H9 (cell line): Measurements from ENCODE around the gene TRIM32. TPM values are rescaled to one million over a fixed set of nuclear protein-coding genes. Genes with fewer than 3 reads are reported as not detected.

Source experiments
- DNase-seq: peaks from one replicate; pipeline ENCODE4 v3.0.0-alpha.2; 2017
- H2AFZ ChIP-seq: one replicate; pipeline ENCODE4 v1.6.1; 2013; ENCODE audit warnings: mild to moderate bottlenecking, low read length, control low read depth, moderate library complexity
- H2AK5ac ChIP-seq: 2 replicates; pipeline ENCODE4 v1.6.1; 2013; ENCODE audit warnings: low read length, control low read depth, mixed read lengths; ENCODE audit not compliant: insufficient read length
- H2BK120ac ChIP-seq: one replicate; pipeline ENCODE4 v1.6.1; 2013; ENCODE audit warnings: low read depth, mild to moderate bottlenecking, low read length, control low read depth, inconsistent platforms; ENCODE audit not compliant: poor library complexity, severe bottlenecking
- H2BK12ac ChIP-seq: 2 replicates; pipeline ENCODE4 v1.6.1; 2013; ENCODE audit warnings: low read length, control low read depth, mixed read lengths, low read depth; ENCODE audit not compliant: insufficient read length
- H2BK15ac ChIP-seq: 2 replicates; pipeline ENCODE4 v1.6.1; 2013; ENCODE audit warnings: low read depth, low read length, control low read depth
- H2BK20ac ChIP-seq: one replicate; pipeline ENCODE4 v1.6.1; 2013; ENCODE audit warnings: low read depth, mild to moderate bottlenecking, low read length, control low read depth, inconsistent platforms; ENCODE audit not compliant: poor library complexity, severe bottlenecking
- H2BK5ac ChIP-seq: 2 replicates; pipeline ENCODE4 v1.6.1; 2013; ENCODE audit warnings: low read length, control low read depth, mixed read lengths; ENCODE audit not compliant: insufficient read length
- H3K14ac ChIP-seq: 2 replicates; pipeline ENCODE4 v1.6.1; 2013; ENCODE audit warnings: low read length, control low read depth; ENCODE audit not compliant: insufficient read depth
- H3K18ac ChIP-seq: 2 replicates; pipeline ENCODE4 v1.6.1; 2013; ENCODE audit warnings: low read depth, mild to moderate bottlenecking, mixed read lengths, low read length, control low read depth; ENCODE audit not compliant: insufficient read length
- H3K23ac ChIP-seq: 2 replicates; pipeline ENCODE4 v1.6.1; 2013; ENCODE audit warnings: low read length, control low read depth, mixed read lengths, low read depth; ENCODE audit not compliant: insufficient read length
- H3K23me2 ChIP-seq: 2 replicates; pipeline ENCODE4 v1.6.1; 2013; ENCODE audit warnings: low read depth, mild to moderate bottlenecking, mixed read lengths, low read length, control low read depth; ENCODE audit not compliant: insufficient read length, poor library complexity, severe bottlenecking
- H3K27ac ChIP-seq: 2 replicates; pipeline ENCODE4 v1.5.1; 2013; ENCODE audit warnings: low read length, control low read depth, mixed read lengths, low read depth; ENCODE audit not compliant: insufficient read length
- H3K27me3 ChIP-seq: 2 replicates; pipeline ENCODE4 v1.6.1; 2013; ENCODE audit warnings: low read length, control low read depth, inconsistent platforms; ENCODE audit not compliant: insufficient read depth
- H3K4ac ChIP-seq: 2 replicates; pipeline ENCODE4 v1.6.1; 2013; ENCODE audit warnings: low read depth, mild to moderate bottlenecking, control low read depth, inconsistent platforms, low read length, moderate library complexity
- H3K4me1 ChIP-seq: 2 replicates; pipeline ENCODE4 v1.6.1; 2013; ENCODE audit warnings: low read length, control low read depth, inconsistent platforms; ENCODE audit not compliant: insufficient read depth
- H3K4me2 ChIP-seq: 2 replicates; pipeline ENCODE4 v1.6.1; 2013; ENCODE audit warnings: low read length, control low read depth, mixed read lengths; ENCODE audit not compliant: insufficient read length, insufficient read depth
- H3K56ac ChIP-seq: 2 replicates; pipeline ENCODE4 v1.6.1; 2013; ENCODE audit warnings: low read depth, mild to moderate bottlenecking, mixed read lengths, low read length, control low read depth; ENCODE audit not compliant: insufficient read length
- H3K79me1 ChIP-seq: 2 replicates; pipeline ENCODE4 v1.6.1; 2013; ENCODE audit warnings: low read depth, mild to moderate bottlenecking, moderate library complexity, low read length, control low read depth, inconsistent platforms; ENCODE audit not compliant: insufficient read depth, poor library complexity, severe bottlenecking
- H3K79me2 ChIP-seq: 2 replicates; pipeline ENCODE4 v1.6.1; 2013; ENCODE audit warnings: low read length, control low read depth, inconsistent platforms; ENCODE audit not compliant: insufficient read depth
- H3K9ac ChIP-seq: 2 replicates; pipeline ENCODE4 v1.6.1; 2013; ENCODE audit warnings: low read length, control low read depth, mixed read lengths; ENCODE audit not compliant: insufficient read length; ENCODE audit errors: extremely low read depth
- H3K9me3 ChIP-seq: one replicate; pipeline ENCODE4 v1.6.1; 2013; ENCODE audit warnings: low read depth, low read length, inconsistent platforms; ENCODE audit not compliant: control insufficient read depth
- H3T11ph ChIP-seq: one replicate; pipeline ENCODE4 v1.6.1; 2013; ENCODE audit warnings: mild to moderate bottlenecking, low read length, control low read depth, inconsistent platforms
- H4K20me1 ChIP-seq: one replicate; pipeline ENCODE4 v1.6.1; 2013; ENCODE audit not compliant: control insufficient read depth, insufficient read length, insufficient read depth
- H4K5ac ChIP-seq: 2 replicates; pipeline ENCODE4 v1.6.1; 2013; ENCODE audit warnings: low read depth, mild to moderate bottlenecking, mixed read lengths, low read length, control low read depth; ENCODE audit not compliant: insufficient read length
- H4K8ac ChIP-seq: replicated peaks from 2 replicates; pipeline ENCODE4 v1.6.1; 2013; ENCODE audit warnings: low read length, control low read depth, mixed read lengths, low read depth; ENCODE audit not compliant: insufficient read length
- H4K91ac ChIP-seq: 2 replicates; pipeline ENCODE4 v1.6.1; 2013; ENCODE audit warnings: low read depth, mild to moderate bottlenecking, moderate library complexity, mixed read lengths, low read length, control low read depth; ENCODE audit not compliant: insufficient read length
- H3K27ac Mint-ChIP-seq, 3 experiments: 2 replicates in 2 of 3; 3 replicates in 1 of 3; pipeline ENCODE4 v1.8.0; 2020 to 2021; ENCODE audit warnings: mixed read lengths in 3 of 3, mild to moderate bottlenecking in 1 of 3, moderate library complexity in 1 of 3
- H3K27me3 Mint-ChIP-seq: 2 replicates; pipeline ENCODE4 v1.8.0; 2021; ENCODE audit warnings: low read depth, mild to moderate bottlenecking, moderate library complexity, mixed read lengths
- H3K36me3 Mint-ChIP-seq, 3 experiments: 2 replicates in 2 of 3; 3 replicates in 1 of 3; pipeline ENCODE4 v1.8.0; 2020 to 2021; ENCODE audit warnings: low read depth in 3 of 3, mixed read lengths in 3 of 3; ENCODE audit not compliant: insufficient read depth in 1 of 3
- H3K4me1 Mint-ChIP-seq, 2 experiments: 2 replicates each; pipeline ENCODE4 v1.8.0; 2020; ENCODE audit warnings: mixed read lengths in 2 of 2
- H3K4me3 Mint-ChIP-seq, 2 experiments: 2 replicates in 1 of 2; 3 replicates in 1 of 2; pipeline ENCODE4 v1.8.0; 2020 to 2021; ENCODE audit warnings: mild to moderate bottlenecking in 2 of 2, mixed read lengths in 2 of 2, moderate library complexity in 1 of 2
- H3K9me3 Mint-ChIP-seq, 2 experiments: 2 replicates in 1 of 2; 3 replicates in 1 of 2; pipeline ENCODE4 v1.8.0; 2020; ENCODE audit warnings: mild to moderate bottlenecking in 2 of 2, mixed read lengths in 2 of 2, moderate library complexity in 1 of 2
- whole genome bisulfite sequencing: extraction: QIAGEN DNeasy Blood & Tissue Kit; methylation state at CpG from one replicate; pipeline ENCODE4 v1.1.7; 2013; ENCODE audit warnings: missing lambda C conversion rate, low lambda C conversion rate, mixed read lengths; ENCODE audit not compliant: insufficient read length; ENCODE audit errors: extremely low coverage; 5-methylcytosine and 5-hydroxymethylcytosine counted together
- total RNA-seq: library from RNA; stranded (reverse); gene quantifications from 2 replicates; pipeline ENCODE4 v1.2.1, GENCODE V29; 2021
- TF ChIP-seq, protein P1 (sequence below): fragments of 200-600 bp; sonication (generic); conservative IDR thresholded peaks from 3 replicates; pipeline ENCODE4 v1.8.0; 2021; ENCODE audit warnings: antibody characterized with exemption, mild to moderate bottlenecking

TRIM32 gene
- total RNA-seq, 1 experiment from 2014 or later: 12.9 TPM

DNA sequence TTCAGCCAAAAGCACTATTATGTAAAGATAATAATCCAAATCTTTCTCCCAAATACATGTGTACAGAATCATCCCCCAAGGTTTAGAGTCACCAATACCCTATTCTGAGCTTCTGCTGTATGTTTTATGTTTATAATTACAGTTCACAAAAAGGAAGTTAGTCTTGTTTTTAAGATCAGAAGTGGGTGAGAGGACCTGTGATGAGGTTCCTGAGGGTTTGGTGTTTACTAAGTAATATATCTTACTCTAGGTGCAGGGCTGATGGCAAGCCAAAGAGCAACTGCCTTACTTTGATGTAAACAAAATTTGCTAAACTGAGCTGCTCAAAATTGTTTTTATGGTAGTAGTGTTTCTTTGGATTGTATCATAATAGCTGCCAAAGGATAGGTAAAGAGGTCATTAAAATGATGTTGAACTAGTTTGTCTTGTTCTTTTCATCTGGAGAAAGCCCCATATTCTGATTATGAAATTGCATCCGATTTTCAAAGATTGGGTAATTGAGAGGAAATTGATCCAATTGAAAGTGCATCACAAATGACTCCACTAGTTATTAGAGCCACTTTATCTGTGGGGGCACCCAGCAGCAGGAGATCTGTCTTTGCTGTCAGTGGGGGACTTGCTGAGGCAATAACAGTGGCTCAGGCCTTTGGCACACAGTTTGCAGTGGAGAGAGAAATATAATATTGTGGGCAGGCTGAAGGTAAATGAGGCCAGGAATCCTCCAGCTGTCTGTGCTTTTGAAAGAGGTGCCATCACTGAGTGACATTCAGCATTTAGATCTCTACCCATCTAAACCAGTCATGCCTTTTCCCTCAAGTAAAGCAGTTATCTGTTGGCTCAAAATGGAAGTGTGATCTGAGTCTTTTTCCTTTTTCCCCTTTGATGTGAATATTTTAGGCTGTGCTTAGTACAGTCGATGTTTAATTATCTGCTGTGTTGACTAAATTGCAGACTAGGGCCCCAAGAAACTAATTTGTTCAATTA is 14.1 kb downstream of the TRIM32 start:
- Histone ChIP-seq H3K18ac (no peak overlapping the region), H3T11ph (no peak overlapping the region), H4K5ac (no peak overlapping the region), H3K9me3 (no peaks in the 10 kb centered on the region), H3K79me1 (no peaks in the 10 kb centered on the region), H4K8ac (no peak overlapping the region), H2AK5ac (no peak overlapping the region), H3K23ac (no peak overlapping the region), H3K79me2 (no peaks in the 10 kb centered on the region), H2BK5ac (no peak overlapping the region), H2BK120ac (no peak overlapping the region), H3K4me1 (peaks cover 3% of the 10 kb centered on the region; the same call in 1 of the 2 replicates), H3K23me2 (no peaks in the 10 kb centered on the region), H2BK20ac (no peak overlapping the region), H4K20me1 (no peaks in the 10 kb centered on the region), H2BK15ac (no peak overlapping the region), H3K14ac (no peak overlapping the region), H3K4ac (no peak overlapping the region), H2AFZ (no peak overlapping the region), H3K56ac (no peak overlapping the region), H4K91ac (no peak overlapping the region), H3K27ac (no peak overlapping the region), H3K27me3 (no peaks in the 10 kb centered on the region), H2BK12ac (no peak overlapping the region), H3K4me2 (no peak overlapping the region), H3K9ac (no peak overlapping the region)
- Mint-ChIP-seq H3K27me3 (no peaks in the 10 kb centered on the region), H3K36me3 (peaks cover 14 to 29% (median 29%) of the 10 kb centered on the region in 3 experiments), H3K27ac (no peak overlapping the region), H3K4me1 (peaks cover 7 to 8% of the 10 kb centered on the region in 2 experiments), H3K9me3 (no peaks in the 10 kb centered on the region), H3K4me3 (no peak overlapping the region)
- TF ChIP-seq, protein P1, sequence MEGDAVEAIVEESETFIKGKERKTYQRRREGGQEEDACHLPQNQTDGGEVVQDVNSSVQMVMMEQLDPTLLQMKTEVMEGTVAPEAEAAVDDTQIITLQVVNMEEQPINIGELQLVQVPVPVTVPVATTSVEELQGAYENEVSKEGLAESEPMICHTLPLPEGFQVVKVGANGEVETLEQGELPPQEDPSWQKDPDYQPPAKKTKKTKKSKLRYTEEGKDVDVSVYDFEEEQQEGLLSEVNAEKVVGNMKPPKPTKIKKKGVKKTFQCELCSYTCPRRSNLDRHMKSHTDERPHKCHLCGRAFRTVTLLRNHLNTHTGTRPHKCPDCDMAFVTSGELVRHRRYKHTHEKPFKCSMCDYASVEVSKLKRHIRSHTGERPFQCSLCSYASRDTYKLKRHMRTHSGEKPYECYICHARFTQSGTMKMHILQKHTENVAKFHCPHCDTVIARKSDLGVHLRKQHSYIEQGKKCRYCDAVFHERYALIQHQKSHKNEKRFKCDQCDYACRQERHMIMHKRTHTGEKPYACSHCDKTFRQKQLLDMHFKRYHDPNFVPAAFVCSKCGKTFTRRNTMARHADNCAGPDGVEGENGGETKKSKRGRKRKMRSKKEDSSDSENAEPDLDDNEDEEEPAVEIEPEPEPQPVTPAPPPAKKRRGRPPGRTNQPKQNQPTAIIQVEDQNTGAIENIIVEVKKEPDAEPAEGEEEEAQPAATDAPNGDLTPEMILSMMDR: no peak
- WGBS: no CpG with 5 or more reads among the region's 2 CpGs
- DNase-seq: no peak
